Smooth muscle cell of the brain vasculature (primary cell): Measurements from ENCODE around the gene TEX53.

Experiments
- DNase-seq: peaks from one replicate; pipeline ENCODE4 v3.0.0-alpha.2; 2012; ENCODE audit warnings: low read depth, low spot score

The TEX53 gene

DNA sequence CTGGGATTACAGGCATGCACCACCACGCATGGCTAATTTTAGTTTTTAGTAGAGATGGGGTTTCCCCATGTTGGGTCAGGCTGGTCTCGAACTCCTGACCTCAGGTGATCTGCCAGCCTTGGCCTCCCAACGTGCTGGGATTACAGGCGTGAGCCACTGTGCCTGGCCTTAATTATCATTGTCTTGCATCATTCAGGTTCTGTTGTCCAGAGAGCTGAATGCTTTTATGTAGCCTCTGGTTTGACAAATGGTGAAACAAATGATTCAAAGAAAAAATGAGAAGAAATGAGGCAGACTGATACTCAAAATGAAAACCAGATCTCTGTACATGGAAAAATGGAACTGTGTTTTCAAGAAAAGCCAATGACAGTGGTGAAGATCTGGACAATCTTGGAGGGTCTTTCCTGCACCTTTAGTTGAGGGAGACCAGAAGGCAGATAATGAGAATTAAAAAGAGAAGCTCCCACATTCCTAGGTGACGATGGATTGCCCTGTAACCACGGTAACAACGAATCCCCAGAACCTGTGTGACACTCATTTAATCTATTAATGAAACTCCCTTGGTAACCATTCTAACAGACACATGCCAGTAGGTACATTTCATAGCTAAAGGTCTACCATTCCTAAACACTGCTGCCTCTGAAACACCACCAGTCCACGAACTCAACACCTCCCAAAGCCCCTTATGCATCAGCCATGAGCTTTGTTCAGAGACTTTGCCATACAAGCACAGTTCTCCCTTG lies 22.8 kb upstream of the TEX53 start:
- no peak for DNase-seq

DNA sequence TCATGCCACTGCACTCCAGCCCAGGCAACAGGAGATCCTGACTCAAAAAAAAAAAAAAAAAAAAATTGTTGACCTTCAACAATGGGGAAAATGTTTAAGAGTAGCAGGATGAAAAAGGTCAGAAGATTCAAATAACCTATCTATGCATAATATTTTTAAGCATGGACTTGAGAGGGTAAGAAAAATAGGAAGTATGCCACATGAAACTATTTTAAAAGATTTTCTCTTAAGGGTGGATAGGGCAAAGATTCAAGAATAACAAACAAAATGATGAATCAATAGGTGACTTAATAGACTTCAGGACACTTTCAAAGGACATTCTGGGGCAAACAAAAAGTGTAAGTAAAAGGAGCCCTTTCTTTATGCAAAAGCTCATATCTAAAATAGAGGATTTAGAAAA lies 21.2 kb upstream of the TEX53 start:
- no peak for DNase-seq

DNA sequence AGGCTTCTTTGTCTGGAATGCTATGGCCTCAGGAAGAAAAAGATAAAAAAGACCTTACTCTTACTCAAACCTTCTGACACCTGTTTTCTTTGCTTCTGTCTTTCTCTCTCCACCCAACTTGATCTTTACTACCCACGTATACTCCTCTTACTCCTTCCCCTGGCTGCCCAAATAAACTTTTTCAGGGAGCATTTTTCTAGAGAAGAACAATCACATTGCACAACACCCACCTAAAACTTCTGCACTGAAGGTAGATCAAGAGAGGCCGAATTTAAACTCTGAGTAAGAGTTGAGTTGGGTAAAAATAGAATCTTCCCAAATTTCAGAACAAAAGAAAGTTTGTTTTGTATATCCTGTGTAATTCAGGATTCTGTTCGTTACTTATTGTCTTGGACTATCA lies 20.5 kb upstream of the TEX53 start:
- no peak for DNase-seq

DNA sequence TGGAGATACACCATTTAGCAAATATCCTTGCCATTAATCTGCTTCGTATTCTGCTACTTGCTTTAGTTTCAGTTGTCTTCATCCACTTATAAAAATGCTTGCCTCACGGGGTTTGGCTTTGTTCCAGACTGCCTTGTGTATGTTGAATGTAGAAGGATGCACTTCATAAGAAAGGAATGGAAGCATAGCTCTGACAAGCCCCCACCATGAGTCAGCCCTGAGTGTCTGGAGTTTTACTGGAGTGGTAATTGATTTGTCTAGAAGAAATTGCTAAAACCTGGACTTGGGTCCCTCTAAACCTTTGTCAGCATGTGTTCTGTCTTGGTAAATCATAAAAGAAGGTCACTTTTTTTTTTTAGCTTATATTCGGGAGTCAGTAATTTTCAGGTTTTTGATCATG lies 19.8 kb upstream of the TEX53 start:
- peak; percentile 97 for DNase-seq

DNA sequence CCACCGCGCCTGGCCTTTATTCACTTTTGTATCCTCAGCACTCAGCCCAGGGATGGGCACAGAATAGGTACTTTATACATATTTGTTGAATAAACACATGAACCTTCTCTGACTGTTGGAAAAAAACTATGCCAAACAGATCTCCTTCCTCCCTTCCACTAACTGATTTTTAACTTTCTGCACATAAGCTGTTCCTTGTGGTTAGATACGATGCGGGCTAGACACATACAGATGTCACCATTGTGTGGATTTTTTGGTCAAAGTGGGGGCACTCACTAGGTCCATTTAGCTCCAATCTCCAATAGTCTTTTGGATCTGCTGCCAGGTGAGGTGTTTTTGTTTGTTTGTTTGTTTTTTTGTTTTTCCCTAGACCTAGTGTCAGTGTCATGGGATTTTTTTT lies 19.3 kb upstream of the TEX53 start:
- DNase-seq: no peak

DNA sequence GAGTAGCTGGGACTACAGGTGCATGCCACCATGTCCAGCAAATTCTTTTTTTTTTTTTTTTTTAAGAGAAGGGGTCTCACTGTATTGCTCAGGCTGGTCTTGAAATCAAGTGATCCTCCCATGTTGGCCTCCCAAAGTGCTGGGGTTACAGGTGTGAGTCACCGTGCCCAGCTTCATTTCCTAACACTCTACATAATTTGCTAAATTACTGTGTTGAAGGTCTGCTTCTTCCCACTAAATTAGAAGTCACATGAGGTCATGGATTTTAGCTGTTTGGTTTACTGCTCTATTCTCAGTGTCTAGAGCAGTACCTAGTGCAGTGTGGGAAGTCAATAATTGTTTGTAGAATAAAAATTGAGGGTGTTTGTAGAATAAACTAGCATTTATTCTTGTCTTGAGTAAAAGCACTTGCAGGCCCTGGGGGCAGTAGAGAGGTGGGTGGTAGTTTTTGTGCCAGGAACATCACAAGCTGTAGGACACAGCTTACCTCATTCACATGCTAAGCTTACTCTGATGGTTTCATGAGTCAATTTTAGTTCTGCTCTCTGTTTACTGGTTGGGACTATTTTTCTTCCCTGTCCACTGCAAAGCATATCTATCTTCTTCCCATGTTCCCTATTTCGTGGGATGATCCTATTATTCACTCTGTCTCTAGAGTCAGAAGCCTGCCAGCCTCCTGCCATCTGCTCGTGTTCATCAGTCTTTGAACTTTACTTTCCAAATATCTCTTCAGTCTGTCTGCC lies 17.4 kb upstream of the TEX53 start:
- DNase-seq: no peak

DNA sequence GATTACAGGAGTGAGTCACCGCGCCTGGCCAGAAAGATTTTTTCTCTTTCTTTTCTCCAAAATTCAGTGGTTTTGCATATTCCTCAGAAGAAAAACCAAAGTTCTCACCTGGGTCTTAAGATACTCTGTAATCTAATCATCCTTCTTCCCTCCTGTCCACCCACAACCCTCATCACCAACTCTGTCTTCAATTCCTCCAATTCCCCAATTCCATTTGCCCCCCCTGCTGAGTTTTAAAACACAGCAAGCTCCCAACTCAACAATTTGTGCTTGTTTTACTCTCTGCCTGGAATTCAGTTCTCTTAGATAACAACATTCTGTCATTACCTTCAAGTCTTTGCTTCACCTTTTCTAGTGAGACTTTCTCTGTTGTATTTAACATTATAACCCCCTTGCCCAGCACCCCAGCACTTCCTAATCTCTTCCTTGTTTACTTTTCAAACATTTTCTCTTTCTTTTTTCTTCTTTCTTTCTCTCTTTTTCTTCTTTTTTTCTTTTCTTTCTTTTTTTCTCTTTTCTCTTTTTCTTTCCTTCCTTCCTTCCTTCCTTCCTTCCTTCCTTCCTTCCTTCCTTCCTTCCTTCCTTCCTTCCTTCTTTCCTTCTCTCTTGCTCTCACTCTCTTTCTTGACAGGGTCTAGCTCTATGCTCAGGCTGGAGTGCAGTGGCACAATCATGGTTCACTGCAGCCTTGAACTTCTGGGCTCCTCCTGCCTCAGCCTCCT lies 16.6 kb upstream of the TEX53 start:
- no peak for DNase-seq

DNA sequence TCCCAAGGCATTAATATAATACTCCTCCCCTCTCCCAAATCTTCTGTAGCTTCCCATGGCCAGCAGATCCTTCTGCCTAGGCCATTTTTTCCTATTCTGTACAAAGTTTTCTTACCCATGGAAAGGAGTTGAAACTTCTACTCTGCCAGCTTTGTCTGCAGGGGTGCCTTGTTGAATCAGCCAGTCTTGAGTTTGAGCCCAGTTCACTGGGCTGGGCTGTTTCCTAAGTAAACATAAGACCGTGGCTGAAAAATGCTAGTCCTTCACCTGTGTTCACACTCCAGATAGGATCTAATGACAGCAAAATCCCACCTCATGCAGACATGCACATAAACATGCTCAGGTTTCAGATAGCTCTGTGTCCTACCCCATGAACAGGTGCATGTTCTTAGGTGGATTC lies 14.0 kb upstream of the TEX53 start:
- DNase-seq: no peak

DNA sequence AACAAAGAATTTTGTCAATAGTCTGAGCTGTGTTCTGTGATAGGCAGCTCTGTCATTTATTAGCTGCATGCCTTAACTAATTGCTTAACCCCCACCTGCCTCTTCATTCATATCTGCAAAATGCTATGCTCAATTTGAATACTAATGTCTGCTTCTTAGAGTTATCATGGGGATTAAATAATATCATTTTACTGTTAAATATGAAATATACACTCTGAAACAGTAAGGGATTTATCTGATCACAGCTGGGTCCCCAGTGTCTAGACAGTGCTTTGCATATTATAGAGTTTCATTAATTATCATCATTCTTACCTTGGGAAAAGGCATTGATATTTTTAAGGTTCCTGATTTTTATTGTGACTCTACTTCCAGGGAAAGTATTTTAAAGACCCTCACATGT lies 12.4 kb upstream of the TEX53 start:
- DNase-seq: no peak

DNA sequence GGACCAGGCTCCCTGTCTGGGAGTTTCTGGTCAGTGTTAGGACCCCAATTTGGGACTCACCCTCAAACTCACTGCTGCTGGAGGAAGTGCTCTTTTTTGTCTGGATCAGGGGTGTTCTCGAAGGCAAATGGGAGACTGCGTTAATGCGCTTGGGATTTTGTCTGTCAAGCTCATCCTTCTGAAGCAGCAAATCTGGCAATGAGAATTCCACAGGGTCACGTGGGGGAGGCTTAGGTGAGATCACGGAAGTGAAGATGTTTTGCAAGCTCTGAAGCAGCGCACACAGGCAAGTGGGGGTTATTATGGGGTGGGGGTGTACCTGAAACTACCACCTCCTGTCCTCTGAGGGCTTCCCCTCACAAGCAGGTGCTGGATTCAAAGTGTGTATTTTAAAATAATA lies 10.5 kb upstream of the TEX53 start:
- DNase-seq: no peak

DNA sequence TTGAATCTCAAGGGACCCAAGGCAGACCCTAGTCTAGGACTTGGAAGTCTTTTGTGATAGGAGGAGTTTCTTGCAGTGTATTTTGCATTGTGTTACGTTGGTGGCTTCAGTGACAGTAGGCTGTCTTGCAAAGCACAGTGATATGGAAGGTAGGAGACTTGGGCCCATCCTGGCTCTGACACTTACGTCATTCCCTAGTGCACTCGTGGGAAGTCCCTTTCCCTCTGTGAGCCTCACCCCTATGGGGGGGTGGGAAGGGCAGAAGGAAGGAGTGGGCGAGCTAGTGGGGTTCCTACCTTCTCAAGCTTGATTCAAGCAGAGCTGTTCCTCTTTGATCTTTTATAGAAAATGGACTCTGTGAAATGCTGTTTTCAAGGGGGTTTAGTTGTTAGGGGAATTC lies 9.2 kb upstream of the TEX53 start:
- no peak for DNase-seq

DNA sequence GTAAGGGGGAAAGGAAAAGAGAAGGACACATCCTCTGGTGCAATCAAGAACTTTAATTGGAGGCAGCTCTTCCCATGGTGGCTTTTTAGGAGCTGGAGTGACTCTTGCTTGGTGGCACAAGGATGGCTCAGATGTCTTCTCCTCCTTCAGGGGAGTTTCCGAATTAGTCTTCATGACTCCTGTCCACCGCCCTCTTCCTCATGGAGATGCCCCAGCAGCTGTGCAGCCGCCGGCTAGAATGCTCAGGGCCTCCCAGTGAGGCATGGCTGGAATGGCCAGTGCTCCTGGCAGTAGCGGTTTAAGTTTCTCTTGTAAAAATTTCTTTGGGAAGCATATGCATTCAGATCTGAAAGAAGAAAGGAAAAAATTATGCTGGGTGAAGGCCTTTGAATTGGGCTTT lies 8.8 kb upstream of the TEX53 start:
- no peak for DNase-seq

DNA sequence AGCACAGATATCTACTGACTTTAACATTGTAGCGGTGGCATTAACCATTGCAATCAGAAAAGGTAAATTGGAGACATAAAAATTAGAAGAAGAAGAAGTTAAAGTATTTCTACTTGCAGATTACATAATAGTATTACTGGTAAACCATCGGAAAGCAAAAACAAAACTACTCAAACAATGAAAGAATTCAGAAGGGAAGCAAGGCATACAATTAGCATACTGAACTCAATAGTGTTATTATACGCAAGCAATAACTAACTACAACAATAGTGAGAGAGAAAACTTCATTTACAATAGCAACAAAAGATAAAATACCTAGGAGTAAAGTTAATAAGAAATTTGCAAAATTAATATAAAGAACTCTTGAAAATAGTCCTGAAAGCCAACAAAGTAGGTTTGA lies 6.6 kb upstream of the TEX53 start:
- DNase-seq: no peak

DNA sequence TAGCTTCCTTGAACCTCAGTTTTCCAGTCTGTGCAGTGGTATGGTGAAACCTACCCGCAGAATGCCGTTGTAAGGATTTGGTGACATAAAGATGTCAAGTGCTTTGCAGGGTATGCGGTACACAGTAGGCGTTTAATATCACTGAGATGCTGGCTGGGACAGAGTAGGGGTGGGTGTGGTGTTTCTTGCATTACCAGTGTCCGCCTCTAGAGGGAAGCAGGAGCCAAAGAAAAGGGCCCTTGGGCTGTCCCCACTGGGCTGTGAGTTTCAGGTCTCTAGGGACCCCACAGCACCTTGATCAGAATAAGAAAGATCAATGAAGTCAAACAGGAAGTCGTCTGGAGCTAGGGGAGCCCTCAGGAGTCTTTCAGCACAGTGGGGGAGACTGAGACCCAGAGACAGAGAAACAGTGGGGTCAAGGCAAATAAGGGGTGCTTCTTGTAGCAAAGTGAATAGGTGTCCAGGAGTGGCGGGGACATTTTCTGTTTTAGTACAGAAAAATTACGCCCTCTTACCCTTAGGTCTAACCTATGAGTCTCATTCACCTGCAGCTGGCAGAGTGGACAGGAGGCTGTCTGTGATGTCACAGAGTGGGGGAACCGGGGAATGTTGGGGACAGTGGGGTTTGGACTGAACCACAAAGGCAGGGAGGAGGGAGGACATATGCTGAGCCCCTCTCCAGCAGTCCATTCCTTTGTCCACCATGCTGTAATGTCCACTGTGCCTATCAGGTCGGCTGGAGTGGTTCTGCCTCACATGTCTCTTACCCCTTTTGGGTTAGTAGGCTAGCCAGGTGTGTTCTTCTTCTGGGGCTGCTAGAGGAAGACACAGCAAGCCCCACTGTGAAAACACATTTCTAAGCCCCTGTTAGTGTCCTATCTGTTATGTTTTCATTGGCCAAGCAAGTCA lies 4.7 kb upstream of the TEX53 start:
- no peak for DNase-seq

DNA sequence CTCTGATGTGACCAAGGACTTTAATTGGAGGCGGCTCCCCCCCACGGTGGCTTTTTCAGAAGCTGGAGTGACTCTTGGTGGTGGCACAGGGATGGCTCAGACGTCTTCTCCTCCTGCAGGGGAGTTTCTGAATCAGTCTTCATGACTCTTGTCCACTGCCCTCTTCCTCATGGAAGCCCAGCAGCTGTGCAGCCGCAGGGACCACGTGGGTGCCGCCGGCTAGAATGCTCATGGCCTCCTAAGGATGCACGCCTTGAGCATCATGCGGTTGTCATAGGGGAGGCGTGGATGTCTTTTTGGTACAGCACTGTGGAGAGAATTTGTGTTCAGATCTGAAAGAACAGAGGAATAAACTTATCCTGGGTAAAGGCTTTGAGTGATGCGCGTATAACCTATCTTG lies 1.3 kb downstream of the TEX53 start:
- no peak for DNase-seq

DNA sequence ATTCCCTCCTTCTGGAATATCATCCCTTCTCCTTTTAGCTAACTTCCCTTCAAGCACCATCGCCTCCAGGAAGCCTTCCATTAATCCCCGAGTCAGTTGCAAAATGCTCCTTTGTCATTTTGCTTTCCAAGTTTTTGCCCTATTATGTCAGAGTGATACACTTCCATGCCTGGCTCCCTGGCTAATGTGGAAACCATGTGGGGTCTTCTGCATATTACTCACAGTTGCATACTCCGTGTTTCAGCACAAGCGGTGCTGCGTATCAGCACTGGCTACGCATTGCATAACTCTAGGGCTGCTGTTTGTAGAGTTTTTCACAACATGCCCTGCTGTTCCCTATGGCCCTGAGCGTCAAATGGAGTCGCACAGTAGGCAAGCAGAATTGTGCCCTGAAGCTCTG lies 1.9 kb downstream of the TEX53 start:
- DNase-seq: no peak

DNA sequence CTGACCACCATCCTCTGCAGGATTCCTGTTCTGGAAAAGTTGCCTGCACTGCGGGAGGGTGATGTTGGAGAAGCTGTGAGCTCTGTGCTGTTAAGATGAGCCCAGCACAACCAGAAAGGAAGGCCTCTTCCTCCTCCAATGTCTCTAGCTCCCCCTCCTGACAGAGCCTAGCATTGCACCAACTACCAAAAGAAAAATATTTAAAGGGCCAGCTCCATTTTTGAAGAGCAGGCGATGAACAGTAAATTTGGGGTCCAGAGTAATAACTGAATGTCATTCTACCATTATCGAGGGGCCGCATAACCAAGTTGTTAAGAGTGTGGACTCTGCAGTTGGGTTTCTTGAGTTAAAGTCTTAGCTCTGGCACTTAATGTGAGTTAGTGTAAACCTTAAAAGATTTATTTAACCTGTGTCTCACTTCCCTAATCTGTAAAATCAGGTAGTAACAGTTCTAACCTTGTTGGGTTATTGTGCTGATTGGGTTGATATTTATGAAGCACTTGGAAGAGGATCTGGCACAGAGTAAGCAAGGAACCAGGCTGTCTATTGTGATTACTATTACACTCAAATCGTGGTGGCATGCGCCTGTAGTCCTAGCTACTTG lies 3.9 kb downstream of the TEX53 start:
- peak; percentile 61 for DNase-seq

DNA sequence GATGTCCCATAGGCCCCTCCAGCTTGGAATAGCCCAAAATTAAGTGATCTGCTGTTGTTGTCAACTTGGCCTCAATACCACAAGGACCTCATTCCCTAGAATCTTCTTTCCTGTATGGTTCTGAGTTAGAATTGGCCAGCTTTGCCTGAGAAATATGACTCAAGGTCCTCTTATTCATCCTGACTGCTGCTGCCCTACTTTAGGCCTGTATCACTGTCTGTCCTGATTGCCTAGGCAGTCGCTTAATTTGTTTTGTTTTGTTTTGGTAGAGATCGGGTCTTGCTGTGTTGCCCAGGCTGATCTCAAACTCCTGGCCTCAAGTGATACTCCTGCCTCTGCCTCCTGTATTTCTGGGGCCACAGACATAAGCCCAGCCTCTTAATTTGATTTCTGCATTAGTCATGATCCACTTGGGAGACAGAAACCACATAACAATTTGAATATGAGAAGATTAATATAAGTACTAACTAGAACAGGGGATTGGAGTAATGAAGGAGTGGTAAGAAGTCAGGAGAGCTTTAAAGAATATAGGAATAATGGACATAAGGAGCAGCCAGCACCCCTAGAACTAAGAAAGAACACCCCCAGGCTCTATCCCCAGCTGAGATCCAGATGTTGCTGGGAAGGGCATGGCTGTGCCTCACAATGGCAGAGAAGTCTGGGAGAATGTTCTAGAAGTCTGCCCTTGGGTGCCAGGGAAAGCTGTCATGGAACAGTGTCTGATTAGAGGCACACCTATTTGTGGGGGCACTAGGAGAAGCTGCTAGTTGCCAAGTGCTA lies 4.6 kb downstream of the TEX53 start:
- DNase-seq: no peak

DNA sequence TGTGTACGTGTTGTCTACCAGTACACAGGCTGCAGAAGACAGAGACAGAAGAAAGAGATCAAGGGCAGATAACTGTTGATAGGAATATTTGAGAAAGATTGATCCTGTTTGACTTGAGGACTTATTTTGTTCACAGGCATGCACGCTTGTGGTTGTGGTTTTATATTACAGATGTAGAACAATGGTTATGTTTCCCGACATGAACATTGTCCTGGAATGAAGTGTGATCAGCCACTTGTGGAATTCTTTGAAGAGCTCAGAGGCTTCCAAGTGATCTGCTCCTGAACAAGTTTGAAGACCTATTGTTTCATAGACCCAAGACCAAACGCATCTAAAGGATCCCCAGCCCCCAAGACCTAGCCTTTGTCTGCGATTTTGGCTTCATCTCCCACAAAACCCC lies 13.7 kb downstream of the TEX53 start:
- no peak for DNase-seq

DNA sequence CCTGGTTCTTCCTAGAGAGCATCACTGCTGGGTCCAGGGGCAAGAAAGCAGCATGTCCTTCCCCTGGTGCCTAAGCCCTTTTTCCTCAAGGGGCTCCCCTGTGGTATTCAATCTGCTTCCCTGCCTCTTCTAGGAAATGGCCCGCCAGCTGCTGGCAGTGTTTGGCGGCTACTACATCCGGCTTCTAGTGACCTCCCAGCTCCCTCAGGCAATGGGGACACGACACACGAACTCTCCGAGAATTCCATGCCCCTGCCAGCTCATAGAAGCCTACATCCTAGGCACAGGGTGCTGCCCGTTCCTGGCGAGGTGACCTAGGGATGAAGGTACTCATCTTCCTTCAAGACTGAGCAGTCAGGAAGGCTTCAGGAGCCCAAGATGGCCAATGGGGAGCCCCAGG lies 14.6 kb downstream of the TEX53 start:
- no peak for DNase-seq

DNA sequence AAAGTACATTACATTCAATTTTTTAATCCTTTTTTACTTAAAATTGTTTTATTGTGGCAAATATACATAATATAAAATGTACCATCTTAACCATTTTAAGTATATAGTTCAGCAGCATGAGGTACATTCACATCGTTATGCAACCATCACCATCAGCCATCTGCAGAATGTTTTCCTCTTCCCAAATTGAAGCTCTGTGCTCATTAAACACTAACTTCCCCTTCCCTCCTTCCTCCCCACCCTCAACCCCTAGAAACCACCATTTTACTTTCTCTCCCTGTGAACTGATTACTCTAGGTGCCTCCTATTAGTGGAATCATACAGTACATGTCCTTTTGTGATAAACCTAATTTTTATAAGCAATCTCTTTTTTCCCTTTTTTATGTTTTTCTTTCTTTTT lies 15.6 kb downstream of the TEX53 start:
- DNase-seq: no peak
